Measurements from ENCODE around the gene DENND5A. TPM values are rescaled to one million over a fixed set of nuclear protein-coding genes. Genes with fewer than 3 reads are reported as not detected.
"Not testable (repeated sequence)": the region's sequence is repeated elsewhere in the genome, so short reads cannot be mapped to it uniquely, and the experiment has no call there.

Gene DENND5A
- polyA plus RNA-seq, 3 donors from 2014 or later: 3.0 to 6.3 (median 5.1) TPM

DNA sequence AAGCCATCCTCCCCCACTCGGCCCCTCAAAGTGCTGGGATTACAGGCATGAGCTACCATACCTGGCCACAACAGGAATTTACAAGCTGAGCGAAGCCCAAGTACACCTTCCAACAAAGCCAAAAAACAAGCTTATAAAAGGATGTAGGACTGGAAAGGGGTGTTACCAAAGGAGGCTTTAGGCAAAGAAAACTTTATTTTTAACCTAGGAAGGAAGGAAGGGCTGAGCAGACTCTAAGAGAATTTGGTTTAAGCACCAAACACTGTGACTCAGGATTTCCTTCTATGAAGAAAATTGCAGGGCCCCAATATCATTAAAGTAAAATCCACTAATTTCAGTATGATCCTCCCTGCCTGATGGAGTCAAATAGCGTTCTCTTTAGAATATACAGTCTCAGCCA lies 12.1 kb downstream of the DENND5A start:
- no peaks in the 10 kb centered on the region for H3K36me3 Mint-ChIP-seq
- no peak overlapping the region for H3K4me3 Mint-ChIP-seq
- H3K9me3 Mint-ChIP-seq: no peaks in the 10 kb centered on the region
- H3K27ac Mint-ChIP-seq: no peak overlapping the region
- DNase-seq: no peak
- H3K4me1 Mint-ChIP-seq: peaks cover 17 to 21% of the 10 kb centered on the region in 2 donors
- peaks cover 0 to 2% (median 1%) of the 10 kb centered on the region in 3 donors for H3K27me3 Mint-ChIP-seq (ENCODE audit: low read depth in 3 of 3)

DNA sequence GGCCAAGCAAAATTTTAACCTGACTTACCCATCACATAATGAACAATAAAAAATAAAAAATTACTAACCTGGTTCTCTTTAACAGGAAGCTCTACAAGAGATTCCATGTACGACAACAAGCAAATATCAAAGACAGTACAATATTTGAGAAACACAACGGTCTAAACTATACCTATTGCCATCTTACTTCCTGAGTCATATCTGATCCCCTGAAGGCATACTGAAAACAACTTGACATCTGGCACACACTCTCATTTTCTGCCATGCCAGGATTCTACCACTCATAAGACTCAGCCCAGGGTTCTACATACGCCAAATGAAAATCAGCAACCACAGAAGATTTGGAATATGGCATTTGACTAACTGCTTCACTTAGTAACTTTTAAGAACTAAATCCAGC lies 13.8 kb downstream of the DENND5A start:
- Mint-ChIP-seq H3K27me3 (ENCODE audit: low read depth in 3 of 3) (peaks cover 0 to 3% (median 1%) of the 10 kb centered on the region in 3 donors), H3K27ac (peak overlapping the region in 2 of 6 donors; percentile 5 to 32), H3K4me1 (peaks cover 17 to 26% of the 10 kb centered on the region in 2 donors), H3K9me3 (no peaks in the 10 kb centered on the region), H3K36me3 (no peaks in the 10 kb centered on the region), H3K4me3 (peak overlapping the region in 1 of 5 donors; percentile 5)
- DNase-seq: no peak

DNA sequence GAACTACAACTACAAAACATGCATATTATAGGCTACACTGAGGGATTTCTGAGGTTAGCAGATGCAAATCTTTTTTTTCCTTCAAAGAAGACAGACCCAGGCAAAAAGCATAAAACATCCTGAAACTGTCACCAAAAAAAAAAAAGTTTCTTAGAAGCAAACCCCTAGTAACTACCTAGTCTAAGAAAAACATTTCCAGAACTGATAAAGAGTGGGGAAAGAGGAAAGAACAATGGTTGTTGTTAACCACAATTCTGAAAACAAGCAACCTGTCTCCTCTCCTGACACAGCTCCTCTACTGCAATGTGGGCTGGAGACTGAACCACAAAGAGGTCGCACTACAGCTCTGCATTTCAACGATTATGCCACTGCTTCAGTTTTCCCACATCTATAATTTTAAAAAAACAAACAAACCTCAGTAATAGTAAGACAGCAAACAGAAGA lies 15.0 kb downstream of the DENND5A start:
- H3K9me3 Mint-ChIP-seq: no peaks in the 10 kb centered on the region
- peak; percentile 23 to 31 (median 24) for DNase-seq
- no peaks in the 10 kb centered on the region for H3K36me3 Mint-ChIP-seq
- H3K4me1 Mint-ChIP-seq: peaks cover 20 to 26% of the 10 kb centered on the region in 2 donors
- peaks cover 0 to 3% (median 1%) of the 10 kb centered on the region in 3 donors for H3K27me3 Mint-ChIP-seq (ENCODE audit: low read depth in 3 of 3)
- H3K27ac Mint-ChIP-seq: peak overlapping the region; percentile 1 to 73 (median 26)
- H3K4me3 Mint-ChIP-seq: peak overlapping the region; percentile 23 to 73 (median 59)

DNA sequence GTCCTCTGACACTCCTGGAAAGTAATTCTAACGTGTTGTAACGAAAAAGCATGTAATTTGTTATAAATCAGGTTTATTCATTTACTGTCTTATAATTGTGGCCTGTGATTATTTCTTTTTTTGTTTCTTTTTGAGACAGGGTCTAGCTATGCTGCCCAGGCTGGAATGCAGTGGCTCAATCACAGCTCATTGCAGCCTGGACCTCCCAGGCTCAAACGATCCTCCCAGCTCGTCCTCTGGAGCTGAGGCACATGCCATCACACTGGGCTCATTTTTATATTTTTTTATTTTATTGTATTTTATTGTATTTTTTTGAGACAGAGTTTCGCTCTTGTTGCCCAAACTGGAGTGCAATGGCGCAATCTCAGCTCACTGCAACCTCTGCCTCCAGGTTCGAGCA lies 15.9 kb downstream of the DENND5A start:
- DNase-seq: no peak
- Mint-ChIP-seq H3K4me3 (no peak overlapping the region), H3K36me3 (no peaks in the 10 kb centered on the region), H3K27me3 (ENCODE audit: low read depth in 3 of 3) (peaks cover 0 to 3% (median 1%) of the 10 kb centered on the region in 3 donors), H3K27ac (no peak overlapping the region), H3K4me1 (peaks cover 20 to 26% of the 10 kb centered on the region in 2 donors), H3K9me3 (no peaks in the 10 kb centered on the region)

DNA sequence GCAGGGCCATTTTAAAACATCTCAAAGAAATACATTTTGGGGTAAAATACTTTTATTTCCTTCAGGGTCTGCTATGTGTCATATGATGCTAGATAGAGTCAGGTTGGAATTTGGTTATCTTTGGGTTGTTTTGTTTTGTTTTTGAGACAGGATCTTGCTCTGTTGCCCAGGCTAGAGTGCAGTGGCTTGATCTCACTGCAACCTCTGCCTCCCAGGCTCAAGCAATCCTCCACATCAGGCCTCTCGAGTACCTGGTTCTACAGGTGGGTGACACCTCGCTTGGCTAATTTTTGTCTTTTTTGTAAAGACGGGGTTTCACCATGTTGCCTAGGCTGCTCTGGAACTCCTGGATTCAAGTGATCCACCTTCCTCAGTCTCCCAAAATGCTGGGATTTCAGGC lies 17.3 kb downstream of the DENND5A start:
- Mint-ChIP-seq H3K4me1 (peaks cover 20 to 26% of the 10 kb centered on the region in 2 donors), H3K4me3 (no peak overlapping the region), H3K36me3 (no peaks in the 10 kb centered on the region), H3K27me3 (ENCODE audit: low read depth in 3 of 3) (peaks cover 0 to 3% (median 1%) of the 10 kb centered on the region in 3 donors), H3K9me3 (no peaks in the 10 kb centered on the region), H3K27ac (peak overlapping the region in 1 of 6 donors; percentile 24)
- no peak for DNase-seq

DNA sequence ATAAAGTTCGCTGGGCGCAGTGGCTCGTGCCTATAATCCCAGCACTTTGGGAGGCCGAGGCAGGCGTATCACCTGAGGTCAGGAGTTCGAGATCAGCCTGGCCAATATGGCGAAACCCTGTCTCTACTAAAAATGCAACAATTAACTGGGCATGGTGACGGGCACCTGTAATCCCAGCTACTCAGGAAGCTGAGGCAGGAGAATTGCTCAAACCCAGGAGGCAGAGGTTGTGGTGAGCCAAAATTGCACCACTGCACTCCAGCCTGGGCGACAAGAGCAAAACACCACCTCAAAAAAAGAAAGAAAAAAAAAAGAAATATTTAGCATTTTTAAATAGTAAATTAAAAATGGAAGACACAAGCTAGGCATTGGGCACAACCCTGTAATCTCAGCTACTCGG lies 28.9 kb downstream of the DENND5A start:
- H3K9me3 Mint-ChIP-seq; H3K4me3 Mint-ChIP-seq; H3K36me3 Mint-ChIP-seq; DNase-seq; H3K27me3 Mint-ChIP-seq (ENCODE audit: low read depth in 3 of 3): not testable (repeated sequence)
- peaks cover 7 to 21% of the 10 kb centered on the region in 2 donors for H3K4me1 Mint-ChIP-seq
- peak overlapping the region in 2 of 6 donors; percentile 18 to 60 for H3K27ac Mint-ChIP-seq

DNA sequence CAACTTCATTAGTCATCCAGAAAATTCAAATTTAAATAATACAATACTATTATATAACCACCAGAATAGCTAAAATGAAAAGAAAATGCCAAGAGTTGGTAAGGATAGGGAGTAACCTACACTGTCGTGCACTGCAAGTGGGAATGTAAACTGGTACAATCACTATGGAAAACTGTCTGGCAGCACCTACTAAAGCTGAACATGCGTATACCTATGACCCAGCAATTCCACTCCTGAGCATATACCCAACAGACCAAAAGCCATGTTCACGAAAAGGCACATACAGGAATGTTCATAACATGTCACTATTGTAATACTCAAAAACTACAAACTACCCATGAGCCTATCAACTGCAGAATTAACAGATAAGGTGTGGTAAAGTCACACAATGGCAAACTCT lies 32.7 kb downstream of the DENND5A start:
- H3K9me3 Mint-ChIP-seq: no peaks in the 10 kb centered on the region
- peaks cover 0 to 2% (median 1%) of the 10 kb centered on the region in 3 donors for H3K27me3 Mint-ChIP-seq (ENCODE audit: low read depth in 3 of 3)
- H3K4me1 Mint-ChIP-seq: peaks cover 26 to 37% of the 10 kb centered on the region in 2 donors
- peak overlapping the region in 1 of 5 donors; percentile 86 for H3K4me3 Mint-ChIP-seq
- no peaks in the 10 kb centered on the region for H3K36me3 Mint-ChIP-seq
- DNase-seq: no peak
- peak overlapping the region in 1 of 6 donors; percentile 5 for H3K27ac Mint-ChIP-seq

DNA sequence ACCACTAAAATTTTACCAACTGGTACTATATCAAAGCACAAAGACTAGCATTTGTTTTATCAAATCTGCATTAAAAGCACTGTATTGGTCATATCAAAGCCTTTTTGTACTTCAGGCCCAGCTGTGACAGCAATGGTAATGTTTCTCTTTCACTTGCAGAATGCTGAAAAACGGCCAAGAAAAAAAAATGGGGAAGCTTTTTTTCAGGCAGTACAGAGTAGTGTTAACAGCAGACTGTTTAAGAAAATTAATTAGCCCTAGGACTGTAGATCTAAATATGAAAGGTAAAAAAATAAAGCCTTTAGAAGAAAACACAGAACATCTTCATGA lies 33.3 kb downstream of the DENND5A start:
- peak in 2 of 3 donors; percentile 11 to 22 for DNase-seq
- Mint-ChIP-seq H3K4me1 (peaks cover 30 to 44% of the 10 kb centered on the region in 2 donors), H3K36me3 (no peaks in the 10 kb centered on the region), H3K4me3 (peak overlapping the region; percentile 73 to 87 (median 86)), H3K27me3 (ENCODE audit: low read depth in 3 of 3) (peaks cover 0 to 2% (median 1%) of the 10 kb centered on the region in 3 donors), H3K27ac (peak overlapping the region in 5 of 6 donors; percentile 52 to 74 (median 70)), H3K9me3 (no peaks in the 10 kb centered on the region)

DNA sequence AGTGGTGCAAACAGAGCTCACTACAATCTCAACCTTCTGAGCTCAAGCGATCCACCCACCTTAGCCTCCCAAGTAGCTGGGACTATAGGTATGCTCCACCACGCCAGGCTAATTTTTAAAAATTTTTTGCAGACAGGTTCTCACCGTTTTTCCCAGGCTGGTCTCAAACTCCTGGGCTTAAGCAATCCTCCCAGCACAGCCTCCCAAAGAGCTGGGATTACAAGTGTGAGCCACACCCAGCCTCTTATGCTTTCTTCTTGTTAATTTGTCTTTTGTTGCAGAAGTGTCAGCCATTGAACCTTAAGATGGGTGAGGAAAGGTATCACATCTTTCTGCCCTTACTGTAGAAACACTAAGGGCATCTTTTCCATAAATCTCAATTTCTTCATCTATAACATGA lies 34.9 kb downstream of the DENND5A start:
- peak overlapping the region in 1 of 6 donors; percentile 62 for H3K27ac Mint-ChIP-seq
- DNase-seq: no peak
- H3K4me3 Mint-ChIP-seq: peak overlapping the region; percentile 73 to 87 (median 86)
- H3K9me3 Mint-ChIP-seq: no peaks in the 10 kb centered on the region
- peaks cover 42 to 55% of the 10 kb centered on the region in 2 donors for H3K4me1 Mint-ChIP-seq
- peaks cover 0 to 2% (median 1%) of the 10 kb centered on the region in 3 donors for H3K27me3 Mint-ChIP-seq (ENCODE audit: low read depth in 3 of 3)
- H3K36me3 Mint-ChIP-seq: no peaks in the 10 kb centered on the region

DNA sequence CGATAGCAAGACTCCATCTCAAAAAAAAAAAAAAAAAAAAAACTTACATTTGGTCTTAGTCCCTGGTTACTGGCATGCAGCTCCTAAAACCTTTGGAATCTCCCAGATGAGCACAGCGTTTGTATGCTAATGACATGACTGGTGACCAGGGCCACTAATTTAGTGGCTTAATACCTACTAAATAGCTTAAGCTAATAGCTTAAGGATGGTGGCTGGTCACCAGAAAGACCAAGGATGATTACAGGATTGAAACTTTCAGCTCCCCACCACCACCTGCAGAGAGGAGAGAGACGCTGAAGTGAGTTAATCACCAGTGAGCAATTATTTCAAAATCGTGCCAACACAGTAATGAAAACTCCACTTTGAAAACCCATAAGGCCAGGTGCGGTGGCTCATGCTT lies 37.1 kb downstream of the DENND5A start:
- H3K27ac Mint-ChIP-seq: no peak overlapping the region
- H3K9me3 Mint-ChIP-seq: no peaks in the 10 kb centered on the region
- H3K27me3 Mint-ChIP-seq (ENCODE audit: low read depth in 3 of 3): no peaks in the 10 kb centered on the region
- no peaks in the 10 kb centered on the region for H3K36me3 Mint-ChIP-seq
- H3K4me1 Mint-ChIP-seq: peaks cover 44 to 61% of the 10 kb centered on the region in 2 donors
- no peak overlapping the region for H3K4me3 Mint-ChIP-seq
- DNase-seq: no peak

DNA sequence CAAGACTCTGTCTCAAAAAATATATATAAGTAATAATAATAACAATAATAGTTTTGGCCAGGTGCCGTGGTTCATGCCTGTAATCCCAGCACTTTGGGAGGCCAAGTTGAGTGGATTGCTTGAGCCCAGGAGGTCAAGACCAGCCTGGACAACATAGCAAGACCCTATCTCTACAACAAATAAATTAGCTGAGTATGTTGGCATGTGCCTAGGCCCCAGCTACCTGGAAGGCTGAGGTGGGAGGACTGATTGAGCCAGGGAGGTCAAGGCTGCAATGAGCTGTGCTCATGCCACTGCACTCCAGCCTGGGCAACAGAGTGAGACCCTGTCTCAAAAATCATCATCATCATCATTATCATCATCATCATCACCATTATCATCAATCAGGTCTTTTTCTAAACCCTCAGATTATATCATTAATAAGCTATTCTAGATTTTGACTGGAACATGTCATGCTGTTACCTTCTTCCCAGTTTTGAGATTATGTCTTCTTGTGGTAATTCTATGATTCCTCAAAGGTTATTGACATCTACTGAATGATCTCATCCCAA lies 39.3 kb downstream of the DENND5A start:
- no peak overlapping the region for H3K4me3 Mint-ChIP-seq
- no peak for DNase-seq
- H3K27ac Mint-ChIP-seq: no peak overlapping the region
- no peaks in the 10 kb centered on the region for H3K9me3 Mint-ChIP-seq
- H3K27me3 Mint-ChIP-seq (ENCODE audit: low read depth in 3 of 3): no peaks in the 10 kb centered on the region
- H3K36me3 Mint-ChIP-seq: no peaks in the 10 kb centered on the region
- H3K4me1 Mint-ChIP-seq: peaks cover 33 to 41% of the 10 kb centered on the region in 2 donors

DNA sequence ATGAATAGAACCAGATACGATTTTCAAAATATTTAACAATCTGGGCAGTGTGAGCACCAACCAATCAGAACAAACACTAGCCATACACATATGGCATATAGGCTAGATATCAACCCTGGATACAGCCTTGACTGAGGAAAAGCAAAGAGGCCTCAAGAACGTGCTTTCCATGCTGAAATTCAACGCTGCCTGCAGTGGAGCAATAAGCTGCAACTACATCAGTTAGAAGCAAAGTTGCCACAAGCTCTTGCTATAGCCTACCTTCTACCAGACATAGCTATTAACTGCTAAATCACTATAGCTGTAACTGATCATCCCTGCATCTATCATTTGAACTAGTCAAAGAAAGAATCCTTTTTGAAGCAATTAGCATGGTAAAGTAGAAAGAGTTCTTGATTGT lies 42.5 kb downstream of the DENND5A start:
- peaks cover 17 to 24% of the 10 kb centered on the region in 2 donors for H3K4me1 Mint-ChIP-seq
- no peaks in the 10 kb centered on the region for H3K27me3 Mint-ChIP-seq (ENCODE audit: low read depth in 3 of 3)
- H3K9me3 Mint-ChIP-seq: no peaks in the 10 kb centered on the region
- no peak overlapping the region for H3K4me3 Mint-ChIP-seq
- DNase-seq: no peak
- H3K27ac Mint-ChIP-seq: no peak overlapping the region
- H3K36me3 Mint-ChIP-seq: no peaks in the 10 kb centered on the region

DNA sequence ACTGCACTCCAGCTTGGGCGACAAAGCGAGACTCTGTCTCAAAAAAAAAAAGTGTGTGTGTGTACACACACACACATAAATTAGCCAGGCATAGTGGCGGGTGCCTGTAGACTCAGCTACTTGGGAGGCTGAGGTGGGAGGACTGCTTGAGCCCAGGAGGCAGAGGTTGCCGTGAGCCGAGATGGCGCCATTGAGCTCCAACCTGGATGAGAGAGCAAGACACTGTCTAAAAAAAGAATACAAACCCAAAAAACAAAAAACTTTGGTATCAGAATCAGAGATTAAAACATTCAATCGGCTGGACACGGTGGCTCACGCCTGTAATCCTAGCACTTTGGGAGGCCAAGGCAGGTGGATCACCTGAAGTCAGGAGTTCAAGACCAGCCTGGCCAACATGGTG lies 44.3 kb downstream of the DENND5A start:
- H3K27ac Mint-ChIP-seq, H3K9me3 Mint-ChIP-seq: not testable (repeated sequence)

DNA sequence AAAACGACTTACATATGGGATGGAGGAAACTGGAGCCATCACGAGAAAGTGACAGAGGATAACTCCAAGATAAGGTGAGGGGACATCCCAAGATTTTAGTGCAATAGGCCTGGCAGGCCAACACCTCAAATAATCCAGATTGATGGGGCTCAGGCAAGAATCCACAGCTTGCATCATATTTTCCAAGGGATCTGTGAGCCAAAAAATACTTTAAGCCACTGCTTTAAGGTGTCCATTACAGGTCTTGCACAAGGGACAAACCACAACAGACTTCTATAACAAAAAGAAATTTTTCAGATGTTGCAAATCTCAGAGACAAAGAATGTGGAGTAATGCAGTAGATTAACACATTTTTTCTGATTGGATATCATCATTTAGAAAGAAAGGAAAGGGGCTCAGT lies 45.6 kb downstream of the DENND5A start:
- peaks cover 1 to 6% of the 10 kb centered on the region in 2 donors for H3K4me1 Mint-ChIP-seq
- H3K27ac Mint-ChIP-seq: no peak overlapping the region
- no peak overlapping the region for H3K4me3 Mint-ChIP-seq

More for the DNA sequence above, 44.3 kb downstream of the DENND5A start:
- H3K4me1 Mint-ChIP-seq; H3K4me3 Mint-ChIP-seq; DNase-seq; H3K27me3 Mint-ChIP-seq (ENCODE audit: low read depth in 3 of 3); H3K36me3 Mint-ChIP-seq: not testable (repeated sequence)

DNA sequence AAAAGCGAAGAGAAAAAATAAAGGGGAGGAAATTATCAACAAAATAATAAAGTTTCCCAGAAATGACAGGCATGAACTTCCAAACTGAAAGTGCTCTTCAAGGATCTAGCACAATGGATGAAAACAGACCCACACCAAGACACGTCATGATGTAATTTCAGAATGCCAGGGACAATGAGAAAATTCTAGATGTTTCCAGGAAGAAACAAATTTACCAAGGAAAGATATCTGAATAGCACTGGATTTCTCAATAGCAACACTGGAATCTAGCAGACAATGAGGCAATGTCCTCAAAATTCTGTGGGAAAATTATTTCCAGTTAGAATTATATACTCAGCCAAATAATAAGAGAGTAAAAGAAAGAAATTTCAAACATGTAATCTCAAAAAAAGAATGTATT lies 46.0 kb downstream of the DENND5A start:
- H3K27ac Mint-ChIP-seq: no peak overlapping the region
- no peak for DNase-seq
- no peak overlapping the region for H3K4me3 Mint-ChIP-seq
- H3K4me1 Mint-ChIP-seq: peaks cover 1 to 6% of the 10 kb centered on the region in 2 donors
- no peaks in the 10 kb centered on the region for H3K36me3 Mint-ChIP-seq
- peaks cover 0 to 2% (median 0%) of the 10 kb centered on the region in 3 donors for H3K27me3 Mint-ChIP-seq (ENCODE audit: low read depth in 3 of 3)
- H3K9me3 Mint-ChIP-seq: no peaks in the 10 kb centered on the region

More for the DNA sequence above, 45.6 kb downstream of the DENND5A start:
- no peak for DNase-seq
- H3K9me3 Mint-ChIP-seq: no peaks in the 10 kb centered on the region
- H3K27me3 Mint-ChIP-seq (ENCODE audit: low read depth in 3 of 3): peaks cover 0 to 2% (median 0%) of the 10 kb centered on the region in 3 donors
- H3K36me3 Mint-ChIP-seq: no peaks in the 10 kb centered on the region
